Stimulated activated CD4-positive, alpha-beta T cell treated with anti-CD3 and anti-CD28 coated beads, Interleukin-12 subunit alpha, Interleukin-12 subunit beta, amount 100 ng/mL, for 24 hours (primary cell): ENCODE results near the gene CUTC.
"Not testable (repeated sequence)": the region's sequence is repeated elsewhere in the genome, so short reads cannot be mapped to it uniquely, and the experiment has no call there.

ENCODE experiments used
- DNase-seq, 2 experiments: peaks; one replicate each; pipeline ENCODE4 v3.0.0-alpha.2; 2020; ENCODE audit warnings: low read depth in 2 of 2

The CUTC gene

GRCh38 chr10:99742701-99743100 lies 10.7 kb downstream of the CUTC start:
- no peak for DNase-seq

- DNase-seq, result no peak
Measured at GRCh38 chr10:99743841-99744240, 11.8 kb downstream of the CUTC start.

DNA sequence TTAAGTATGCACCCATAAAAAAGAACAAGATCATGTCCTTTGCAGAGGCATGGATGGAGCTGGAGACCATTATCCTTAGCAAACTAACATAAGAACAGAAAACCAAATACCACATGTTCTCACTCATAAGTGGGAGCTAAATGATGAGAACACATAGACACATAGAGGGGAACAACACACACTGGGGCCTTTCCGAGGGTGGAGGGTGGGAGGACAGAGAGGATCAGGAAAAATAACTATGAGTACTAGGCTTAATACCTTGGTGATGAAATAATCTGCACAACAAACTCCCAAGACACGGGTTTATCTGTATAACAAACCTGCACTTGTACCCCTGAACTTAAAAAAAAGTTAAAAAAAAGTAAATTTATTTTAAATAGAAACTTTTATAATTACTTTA lies 14.1 kb downstream of the CUTC start:
- not testable (repeated sequence) for DNase-seq

GRCh38 chr10:99748823-99749451 lies 16.9 kb downstream of the CUTC start:
- no peak for DNase-seq

GRCh38 chr10:99750641-99751040 lies 18.6 kb downstream of the CUTC start:
- DNase-seq, result no peak

GRCh38 chr10:99754670-99755069 lies 22.6 kb downstream of the CUTC start:
- DNase-seq, result no peak

DNA sequence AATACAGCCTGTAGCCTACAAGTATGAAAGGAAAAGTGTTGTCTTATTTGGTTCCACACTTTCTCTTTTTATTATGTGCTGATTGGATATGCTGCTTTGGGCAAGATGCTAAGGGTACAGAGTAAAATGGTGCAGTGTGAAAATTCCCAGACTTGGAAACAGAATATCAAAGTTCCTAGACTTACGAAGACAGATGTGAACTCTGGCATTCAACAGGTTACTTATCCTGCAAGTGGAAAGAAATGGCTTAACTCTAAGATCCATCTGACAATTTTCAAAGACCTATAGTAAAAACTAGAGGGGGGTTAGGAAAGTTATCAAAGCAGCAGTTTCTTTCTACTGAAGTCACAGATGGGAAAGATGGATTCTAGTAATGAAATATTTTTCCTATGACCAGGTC lies 24.1 kb downstream of the CUTC start:
- no peak for DNase-seq

DNA sequence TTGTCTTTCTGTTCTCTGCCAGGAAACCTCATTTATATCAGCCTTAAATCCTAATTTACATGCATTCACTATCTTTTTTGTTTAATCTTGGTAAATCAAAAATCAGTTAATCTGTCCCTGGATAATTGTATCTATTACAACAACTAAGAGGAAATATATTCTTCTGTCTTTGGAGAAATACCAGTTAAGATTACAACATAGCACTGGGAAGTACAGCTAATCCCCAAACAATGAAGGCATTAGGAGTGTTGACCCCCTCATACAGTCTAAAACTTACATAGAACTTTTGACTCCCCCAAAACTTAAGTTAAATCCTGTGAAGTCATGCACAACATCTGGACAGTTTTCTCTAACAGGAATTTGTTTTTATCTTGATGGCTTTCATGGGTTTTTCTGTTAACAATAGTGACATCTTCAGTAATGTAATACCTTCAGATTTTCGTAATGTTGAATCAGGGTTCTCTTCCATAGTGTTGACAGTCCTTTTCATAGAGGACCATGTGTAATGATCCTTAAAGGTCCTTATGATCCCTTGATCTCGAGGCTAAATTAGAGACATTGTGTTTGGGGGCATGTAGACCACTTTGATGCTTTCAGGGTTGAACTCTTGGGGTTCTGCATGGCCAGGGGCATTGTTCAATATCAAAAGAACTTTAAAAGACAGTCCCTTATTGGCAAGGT lies 26.3 kb downstream of the CUTC start:
- no peak for DNase-seq

DNA sequence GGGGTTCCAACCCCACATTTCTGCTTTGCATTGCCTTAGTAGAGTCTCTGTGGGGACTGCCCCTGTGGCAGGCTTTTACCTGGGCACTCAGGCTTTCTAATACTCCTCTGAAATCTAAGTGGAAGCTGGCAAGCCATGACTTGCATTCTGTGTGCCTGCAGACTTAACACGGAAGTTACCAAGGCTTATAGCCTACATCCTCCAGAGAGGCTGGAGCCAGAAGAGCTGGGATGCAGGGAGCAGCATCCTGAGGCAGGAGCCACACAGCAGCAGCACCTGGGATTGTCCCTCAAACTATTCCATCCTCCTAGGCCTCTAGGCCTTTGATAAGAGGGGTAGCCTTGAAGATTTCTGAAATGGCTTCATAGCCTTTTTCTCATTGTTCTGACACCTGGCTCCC lies 28.3 kb downstream of the CUTC start:
- DNase-seq, result no peak

- DNase-seq, result no peak
Measured at GRCh38 chr10:99761365-99761764, 29.3 kb downstream of the CUTC start.

DNA sequence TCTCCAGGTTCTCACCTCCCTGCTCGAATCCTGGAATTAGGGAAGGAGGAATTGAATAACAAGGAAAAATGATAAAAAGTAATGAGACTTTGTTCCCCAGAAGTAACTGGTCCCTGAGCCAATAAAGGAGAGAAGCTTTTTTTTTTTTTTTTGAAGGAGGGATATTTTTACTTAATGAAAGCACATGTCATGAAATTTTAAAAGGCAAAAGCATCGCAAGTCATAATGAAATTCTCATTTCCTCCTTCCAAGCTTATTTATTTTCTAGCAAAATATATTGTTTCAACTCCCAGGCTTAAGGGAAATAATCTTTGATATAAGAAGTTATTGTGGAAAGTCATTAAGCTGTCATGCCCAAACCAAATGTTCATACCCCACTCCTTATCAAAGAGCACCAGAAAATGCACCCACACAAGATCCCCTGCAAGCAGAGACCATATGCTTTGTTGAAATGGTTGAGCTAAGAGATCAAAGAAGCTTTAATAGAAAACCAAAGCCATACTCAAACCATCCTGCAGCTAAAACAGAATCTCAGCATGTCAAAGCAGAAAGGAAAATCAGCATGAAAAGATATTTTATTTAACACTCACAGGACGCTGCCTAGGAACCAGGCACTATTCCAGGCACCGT lies 33.8 kb downstream of the CUTC start:
- DNase-seq, result no peak

GRCh38 chr10:99766302-99766681 lies 34.3 kb downstream of the CUTC start:
- DNase-seq, result no peak

- no peak for DNase-seq
Measured at GRCh38 chr10:99767901-99768300, 35.9 kb downstream of the CUTC start.

DNA sequence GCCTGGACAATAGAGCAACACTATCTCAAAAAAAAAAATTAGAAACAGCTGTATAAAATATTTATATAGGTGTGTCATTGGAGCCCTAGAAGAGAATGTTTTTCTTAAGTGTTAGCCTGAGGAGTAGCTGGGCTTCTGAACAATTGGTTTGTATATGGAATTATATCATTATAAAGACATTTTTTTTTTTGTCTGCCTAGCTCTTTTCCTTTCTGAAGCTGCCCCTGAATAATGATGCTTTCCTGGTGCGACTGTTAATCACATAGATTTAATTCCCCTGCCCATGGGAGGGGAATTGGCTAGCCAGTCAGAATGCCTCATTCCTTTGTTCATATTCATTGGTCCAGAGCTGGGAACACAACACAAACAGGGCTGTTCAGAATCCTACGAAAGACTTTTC lies 36.5 kb downstream of the CUTC start:
- DNase-seq, result no peak

DNA sequence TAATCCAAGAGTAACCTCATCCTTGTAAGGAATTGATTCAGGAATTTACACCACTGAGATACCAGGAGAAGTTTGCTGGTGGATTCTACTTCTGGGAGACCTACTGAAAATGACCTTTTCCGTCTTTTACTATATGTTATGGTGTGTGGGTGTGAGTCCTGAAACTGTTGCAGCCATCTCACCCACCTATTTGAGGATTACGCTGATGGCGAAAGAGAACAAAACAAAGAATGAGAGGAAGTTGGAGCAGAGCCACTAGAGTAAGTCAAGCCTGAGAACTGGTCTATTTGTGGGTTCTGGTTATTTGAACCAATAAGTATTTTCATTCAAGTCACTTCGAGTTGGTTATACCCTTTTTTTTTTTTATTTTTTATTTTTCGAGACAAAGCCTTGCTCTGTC lies 37.7 kb downstream of the CUTC start:
- no peak for DNase-seq

GRCh38 chr10:99770408-99771045 lies 38.5 kb downstream of the CUTC start:
- no peak for DNase-seq

- DNase-seq, result no peak
Measured at GRCh38 chr10:99775850-99776249, 43.8 kb downstream of the CUTC start.

DNA sequence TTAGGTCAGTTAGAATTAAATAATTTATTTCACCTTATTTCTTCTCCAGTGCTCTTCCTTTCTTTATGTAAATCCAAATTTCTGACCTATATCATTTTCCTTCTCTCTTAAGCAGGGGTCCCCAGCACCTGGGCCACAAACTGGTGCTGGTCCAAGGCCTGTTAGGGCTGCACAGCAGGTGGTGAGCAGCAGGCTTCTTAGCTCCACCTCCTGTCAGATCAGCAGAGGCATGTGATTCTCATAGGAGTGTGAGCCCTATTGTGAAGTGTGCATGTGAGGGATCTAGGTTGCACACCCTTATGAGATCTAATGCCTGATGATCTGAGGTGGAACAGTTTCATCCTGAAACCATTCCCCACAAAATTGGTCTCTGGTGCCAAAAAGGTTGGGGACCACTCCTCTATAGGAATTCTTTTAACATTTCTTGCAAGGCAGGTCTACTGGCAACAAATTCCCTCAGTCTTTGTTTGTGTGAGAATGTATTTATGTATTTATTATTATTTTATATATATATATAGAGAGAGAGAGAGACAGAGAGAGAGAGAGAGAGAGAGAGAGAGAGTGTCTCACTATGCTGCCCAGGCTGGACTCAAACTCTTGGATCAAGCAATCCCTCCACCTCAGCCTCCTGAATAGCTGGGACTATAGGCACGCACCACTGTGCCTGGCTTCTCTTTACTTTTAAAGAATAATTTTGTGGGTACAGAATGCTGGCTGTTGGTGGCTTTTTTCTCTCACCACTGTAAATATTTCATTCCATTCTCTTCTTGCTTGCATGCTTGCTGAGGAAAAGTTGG lies 46.1 kb downstream of the CUTC start:
- DNase-seq, result no peak

DNA sequence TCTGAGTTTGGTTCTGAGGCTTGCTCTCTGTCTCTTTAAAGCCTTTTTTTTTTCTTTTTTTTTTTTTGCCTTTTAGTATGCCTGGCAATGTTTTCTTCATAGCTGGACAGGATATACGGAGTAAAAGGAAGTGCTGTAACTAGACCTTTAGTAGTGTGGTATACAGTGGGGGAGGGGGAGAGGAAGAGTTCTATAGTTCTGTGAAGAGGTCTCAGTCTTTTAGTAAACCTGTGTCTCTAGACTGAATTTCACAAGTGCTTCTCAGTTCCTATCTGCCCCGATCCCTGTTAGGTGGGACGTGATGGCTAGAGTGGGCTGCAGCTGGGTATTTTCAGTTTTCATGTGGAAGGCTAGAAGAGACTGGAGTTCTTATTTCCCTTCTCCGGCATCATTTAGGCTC lies 47.3 kb downstream of the CUTC start:
- DNase-seq, result no peak

DNA sequence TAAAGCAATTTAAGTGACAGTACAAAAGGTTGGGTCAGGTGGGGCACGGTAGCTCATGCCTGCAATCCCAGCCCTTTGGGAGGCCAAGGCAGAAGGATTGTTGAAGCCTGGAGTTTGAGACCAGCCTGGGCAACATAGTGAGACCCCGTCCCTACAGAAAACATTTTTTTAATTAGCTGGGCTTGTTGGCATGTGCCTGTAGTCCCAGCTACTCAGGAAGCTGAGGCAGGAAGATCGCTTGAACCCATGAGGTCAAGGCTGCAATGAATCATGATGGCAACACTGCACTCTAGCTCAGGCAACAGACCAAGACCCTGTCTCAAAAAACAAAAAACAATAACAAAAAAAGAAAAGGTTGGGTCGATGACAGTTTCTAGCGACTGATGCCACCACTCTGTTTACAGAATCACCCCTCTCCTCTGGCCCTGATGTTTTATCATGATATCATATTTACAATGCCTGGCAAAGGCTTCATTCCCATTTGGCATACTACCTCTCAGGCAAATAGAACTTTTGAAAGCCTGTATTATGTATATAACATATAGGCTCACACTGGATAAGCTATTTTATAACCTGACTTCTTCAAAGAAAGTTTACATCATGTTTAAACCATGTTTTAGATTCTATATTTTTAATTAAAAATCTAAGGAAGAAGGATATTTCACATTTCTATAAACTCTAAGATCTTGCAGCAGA lies 49.8 kb downstream of the CUTC start:
- DNase-seq, result no peak
